ENCODE results near the gene CFTR.

- TF ChIP-seq, protein P1, sequence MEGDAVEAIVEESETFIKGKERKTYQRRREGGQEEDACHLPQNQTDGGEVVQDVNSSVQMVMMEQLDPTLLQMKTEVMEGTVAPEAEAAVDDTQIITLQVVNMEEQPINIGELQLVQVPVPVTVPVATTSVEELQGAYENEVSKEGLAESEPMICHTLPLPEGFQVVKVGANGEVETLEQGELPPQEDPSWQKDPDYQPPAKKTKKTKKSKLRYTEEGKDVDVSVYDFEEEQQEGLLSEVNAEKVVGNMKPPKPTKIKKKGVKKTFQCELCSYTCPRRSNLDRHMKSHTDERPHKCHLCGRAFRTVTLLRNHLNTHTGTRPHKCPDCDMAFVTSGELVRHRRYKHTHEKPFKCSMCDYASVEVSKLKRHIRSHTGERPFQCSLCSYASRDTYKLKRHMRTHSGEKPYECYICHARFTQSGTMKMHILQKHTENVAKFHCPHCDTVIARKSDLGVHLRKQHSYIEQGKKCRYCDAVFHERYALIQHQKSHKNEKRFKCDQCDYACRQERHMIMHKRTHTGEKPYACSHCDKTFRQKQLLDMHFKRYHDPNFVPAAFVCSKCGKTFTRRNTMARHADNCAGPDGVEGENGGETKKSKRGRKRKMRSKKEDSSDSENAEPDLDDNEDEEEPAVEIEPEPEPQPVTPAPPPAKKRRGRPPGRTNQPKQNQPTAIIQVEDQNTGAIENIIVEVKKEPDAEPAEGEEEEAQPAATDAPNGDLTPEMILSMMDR (IDR thresholded peaks at IDR 0.05 in 2 of 3, conservative IDR thresholded peaks at IDR 0.05 in 1 of 3; ENCODE audit: borderline replicate concordance in 1 of 3, insufficient read depth in 1 of 3, low read depth in 2 of 3, low read length in 2 of 3), result no peak
- TF ChIP-seq EGR1 (IDR thresholded peaks at IDR 0.05; ENCODE audit: low read depth) (no peak), EZH2 (IDR thresholded peaks at IDR 0.05) (no peak), POLR2A (IDR thresholded peaks at IDR 0.05; ENCODE audit: borderline replicate concordance, extremely low read depth, insufficient read depth, insufficient read length) (no peak), CBX3 (IDR thresholded peaks at IDR 0.05; ENCODE audit: low read depth) (no peak), RAD21 (IDR thresholded peaks at IDR 0.05; ENCODE audit: low read depth) (no peak)
These were observed 184.2 kb downstream of the CFTR start for GRCh38 chr7:117664047-117664446.
